Neutrophil (primary cell): Measurements from ENCODE around the gene CCNA1.

Experiments
- H3K27ac ChIP-seq: fragments of 200-600 bp; sonication (generic); 2 replicates; pipeline ENCODE4 v1.5.1; 2016; ENCODE audit warnings: mild to moderate bottlenecking, moderate library complexity
- H3K27me3 ChIP-seq: fragments of 200-600 bp; sonication (generic); 2 replicates; pipeline ENCODE4 v1.6.0; 2016; ENCODE audit warnings: mild to moderate bottlenecking
- H3K36me3 ChIP-seq: fragments of 200-600 bp; sonication (generic); 2 replicates; pipeline ENCODE4 v1.5.1; 2017
- H3K4me1 ChIP-seq, 2 experiments: fragments of 200-600 bp in 1 of 2; sonication (generic) in 1 of 2; 1 replicate in 1 of 2; 2 replicates in 1 of 2; pipeline versions ENCODE4 v1.5.1 to v1.6.1; 2013 to 2016; ENCODE audit warnings: low read depth in 1 of 2, low read length in 1 of 2, mild to moderate bottlenecking in 1 of 2, moderate library complexity in 1 of 2; ENCODE audit not compliant: control insufficient read depth in 1 of 2, insufficient read depth in 1 of 2
- H3K4me3 ChIP-seq, 2 experiments: fragments of 200-600 bp in 1 of 2; sonication (generic) in 1 of 2; 1 replicate in 1 of 2; 2 replicates in 1 of 2; pipeline ENCODE4 v1.5.1; 2013 to 2016; ENCODE audit warnings: low read depth in 1 of 2, low read length in 1 of 2, mild to moderate bottlenecking in 1 of 2, moderate library complexity in 1 of 2
- H3K9me3 ChIP-seq: fragments of 200-600 bp; sonication (generic); 2 replicates; pipeline ENCODE4 v1.5.1; 2016
- TF ChIP-seq, protein P1 (sequence below): fragments of 200-600 bp; sonication (generic); IDR thresholded peaks from 2 replicates; pipeline ENCODE4 v1.5.1; 2016; ENCODE audit warnings: antibody characterized with exemption

CCNA1 gene

GRCh38 chr13:36428086-36428485 is 4.2 kb upstream of the CCNA1 start:
- TF ChIP-seq, protein P1, sequence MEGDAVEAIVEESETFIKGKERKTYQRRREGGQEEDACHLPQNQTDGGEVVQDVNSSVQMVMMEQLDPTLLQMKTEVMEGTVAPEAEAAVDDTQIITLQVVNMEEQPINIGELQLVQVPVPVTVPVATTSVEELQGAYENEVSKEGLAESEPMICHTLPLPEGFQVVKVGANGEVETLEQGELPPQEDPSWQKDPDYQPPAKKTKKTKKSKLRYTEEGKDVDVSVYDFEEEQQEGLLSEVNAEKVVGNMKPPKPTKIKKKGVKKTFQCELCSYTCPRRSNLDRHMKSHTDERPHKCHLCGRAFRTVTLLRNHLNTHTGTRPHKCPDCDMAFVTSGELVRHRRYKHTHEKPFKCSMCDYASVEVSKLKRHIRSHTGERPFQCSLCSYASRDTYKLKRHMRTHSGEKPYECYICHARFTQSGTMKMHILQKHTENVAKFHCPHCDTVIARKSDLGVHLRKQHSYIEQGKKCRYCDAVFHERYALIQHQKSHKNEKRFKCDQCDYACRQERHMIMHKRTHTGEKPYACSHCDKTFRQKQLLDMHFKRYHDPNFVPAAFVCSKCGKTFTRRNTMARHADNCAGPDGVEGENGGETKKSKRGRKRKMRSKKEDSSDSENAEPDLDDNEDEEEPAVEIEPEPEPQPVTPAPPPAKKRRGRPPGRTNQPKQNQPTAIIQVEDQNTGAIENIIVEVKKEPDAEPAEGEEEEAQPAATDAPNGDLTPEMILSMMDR, result no peak
- peaks cover 24 to 35% of the 10 kb centered on the region in 2 experiments for H3K4me1 ChIP-seq
- H3K36me3 ChIP-seq, result no peaks in the 10 kb centered on the region
- H3K27me3 ChIP-seq, result peaks cover 42% of the 10 kb centered on the region
- H3K4me3 ChIP-seq, result no peak overlapping the region
- no peaks in the 10 kb centered on the region for H3K9me3 ChIP-seq
- no peak overlapping the region for H3K27ac ChIP-seq

- H3K27me3 ChIP-seq, result peaks cover 43% of the 10 kb centered on the region
- TF ChIP-seq, protein P1, result no peak
- no peaks in the 10 kb centered on the region for H3K9me3 ChIP-seq
- H3K36me3 ChIP-seq, result no peaks in the 10 kb centered on the region
- peaks cover 24 to 38% of the 10 kb centered on the region in 2 experiments for H3K4me1 ChIP-seq
- peak overlapping the region in 1 of 2 experiments; percentile 71 for H3K4me3 ChIP-seq
- H3K27ac ChIP-seq, result no peak overlapping the region
These were observed 1.8 kb upstream of the CCNA1 start for GRCh38 chr13:36430247-36431203.

DNA sequence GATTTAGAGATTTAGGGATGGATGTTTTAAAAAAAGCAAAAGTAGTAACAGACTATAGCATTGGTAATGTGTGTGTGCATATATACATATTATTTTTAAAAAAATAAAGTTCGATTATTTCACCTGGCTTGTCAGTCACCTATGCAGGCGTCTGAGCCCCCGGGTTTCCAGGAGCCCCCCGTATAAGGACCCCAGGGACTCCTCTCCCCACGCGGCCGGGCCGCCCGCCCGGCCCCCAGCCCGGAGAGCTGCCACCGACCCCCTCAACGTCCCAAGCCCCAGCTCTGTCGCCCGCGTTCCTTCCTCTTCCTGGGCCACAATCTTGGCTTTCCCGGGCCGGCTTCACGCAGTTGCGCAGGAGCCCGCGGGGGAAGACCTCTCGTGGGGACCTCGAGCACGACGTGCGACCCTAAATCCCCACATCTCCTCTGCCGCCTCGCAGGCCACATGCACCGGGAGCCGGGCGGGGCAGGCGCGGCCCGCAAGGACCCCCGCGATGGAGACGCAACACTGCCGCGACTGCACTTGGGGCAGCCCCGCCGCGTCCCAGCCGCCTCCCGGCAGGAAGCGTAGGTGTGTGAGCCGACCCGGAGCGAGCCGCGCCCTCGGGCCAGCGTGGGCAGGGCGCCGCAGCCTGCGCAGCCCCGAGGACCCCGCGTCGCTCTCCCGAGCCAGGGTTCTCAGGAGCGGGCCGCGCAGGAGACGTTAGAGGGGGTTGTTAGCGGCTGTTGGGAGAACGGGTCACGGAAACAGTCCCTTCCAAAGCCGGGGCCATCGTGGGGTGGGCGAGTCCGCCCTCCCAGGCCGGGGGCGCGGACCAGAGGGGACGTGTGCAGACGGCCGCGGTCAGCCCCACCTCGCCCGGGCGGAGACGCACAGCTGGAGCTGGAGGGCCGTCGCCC is 840 bp upstream of the CCNA1 start:
- TF ChIP-seq, protein P1, result no peak
- Histone ChIP-seq H3K4me1 (peaks cover 24 to 39% of the 10 kb centered on the region in 2 experiments), H3K9me3 (no peaks in the 10 kb centered on the region), H3K36me3 (no peaks in the 10 kb centered on the region), H3K27ac (no peak overlapping the region), H3K4me3 (peak overlapping the region; percentile 60 to 71), H3K27me3 (peaks cover 43% of the 10 kb centered on the region)

DNA sequence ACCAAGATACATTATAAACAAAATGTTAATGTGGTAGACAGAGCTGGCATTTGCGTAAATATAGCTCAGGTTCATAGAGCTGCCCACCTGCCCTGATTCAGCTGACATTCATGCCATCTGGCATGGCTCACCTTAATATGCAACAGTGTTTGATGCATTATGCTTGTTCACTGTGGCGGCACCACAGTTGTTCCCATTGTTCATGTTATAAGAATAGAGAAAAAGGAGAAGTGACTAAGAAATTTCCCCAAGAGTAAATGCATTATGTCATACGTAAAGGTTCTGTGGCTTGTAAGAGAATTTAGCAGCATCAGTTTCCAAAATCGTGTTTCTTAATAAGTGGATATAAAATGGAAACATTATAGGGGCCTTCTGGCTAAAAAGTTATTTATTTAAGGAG is 4.5 kb downstream of the CCNA1 start:
- TF ChIP-seq, protein P1, result no peak
- H3K27me3 ChIP-seq, result peaks cover 13% of the 10 kb centered on the region
- no peak overlapping the region for H3K27ac ChIP-seq
- H3K4me3 ChIP-seq, result no peak overlapping the region
- H3K9me3 ChIP-seq, result no peaks in the 10 kb centered on the region
- peaks cover 27% of the 10 kb centered on the region for H3K36me3 ChIP-seq
- peaks cover 16 to 32% of the 10 kb centered on the region in 2 experiments for H3K4me1 ChIP-seq

- Histone ChIP-seq H3K27ac (no peak overlapping the region), H3K9me3 (no peaks in the 10 kb centered on the region), H3K4me1 (peaks cover 5 to 19% of the 10 kb centered on the region in 2 experiments), H3K4me3 (no peak overlapping the region), H3K36me3 (peaks cover 39% of the 10 kb centered on the region), H3K27me3 (no peaks in the 10 kb centered on the region)
- TF ChIP-seq, protein P1, result no peak
These were observed 6.5 kb downstream of the CCNA1 start for GRCh38 chr13:36438594-36439483.
